Stimulated activated CD8-positive, alpha-beta memory T cell treated with anti-CD3 and anti-CD28 coated beads, Interleukin-15, amount 100 ng/mL, for 24 hours (primary cell): ENCODE data around the gene SEZ6.

ENCODE experiments used
- DNase-seq: peaks from one replicate; pipeline ENCODE4 v3.0.0-alpha.2; 2020; ENCODE audit warnings: low read depth

SEZ6 gene

GRCh38 chr17:28975646-28976045 is 30.2 kb downstream of the SEZ6 start:
- no peak for DNase-seq

GRCh38 chr17:28975031-28975430 is 30.8 kb downstream of the SEZ6 start:
- no peak for DNase-seq

DNA sequence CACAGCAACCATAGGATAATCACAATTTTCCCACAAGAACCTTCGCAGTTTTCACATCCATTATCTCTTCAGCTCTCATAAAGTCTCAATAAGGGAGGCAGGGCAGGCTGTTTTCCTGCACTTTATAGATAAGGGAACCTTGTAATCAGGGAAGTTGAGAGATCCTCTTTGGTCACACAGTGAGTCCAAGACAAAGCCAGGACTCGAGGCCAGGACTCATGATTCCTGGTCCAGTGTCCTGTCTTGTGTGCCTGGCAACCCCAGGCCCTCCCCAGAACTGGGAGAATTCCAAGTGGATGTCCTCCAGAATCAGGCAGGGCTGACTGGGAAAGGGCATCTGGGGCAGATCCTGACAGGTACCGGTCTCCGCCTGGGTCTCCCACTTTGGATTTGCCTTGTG is 31.4 kb downstream of the SEZ6 start:
- no peak for DNase-seq

- no peak for DNase-seq
These were observed 32.4 kb downstream of the SEZ6 start for GRCh38 chr17:28973425-28973824.

GRCh38 chr17:28972437-28972836 is 33.4 kb downstream of the SEZ6 start:
- DNase-seq = no peak

DNA sequence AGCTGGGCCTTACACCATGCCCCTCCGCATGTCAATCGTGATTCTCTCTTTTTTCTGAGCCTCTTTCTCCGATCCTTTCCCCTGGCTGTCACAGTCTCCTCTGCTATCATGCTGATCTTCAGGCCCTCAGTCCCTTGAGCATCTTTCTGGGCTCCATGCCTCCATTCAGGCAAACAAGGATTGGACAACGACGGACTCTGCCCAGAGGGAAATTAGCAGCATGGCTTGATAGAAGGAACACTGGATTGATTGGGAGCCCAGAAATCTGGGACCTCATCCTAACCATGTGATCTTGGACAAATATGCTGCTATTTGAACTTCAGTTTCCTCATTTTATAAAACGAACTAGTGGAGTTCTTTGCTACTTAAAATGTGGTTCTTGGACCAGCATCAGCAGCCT is 35.0 kb downstream of the SEZ6 start:
- no peak for DNase-seq

DNA sequence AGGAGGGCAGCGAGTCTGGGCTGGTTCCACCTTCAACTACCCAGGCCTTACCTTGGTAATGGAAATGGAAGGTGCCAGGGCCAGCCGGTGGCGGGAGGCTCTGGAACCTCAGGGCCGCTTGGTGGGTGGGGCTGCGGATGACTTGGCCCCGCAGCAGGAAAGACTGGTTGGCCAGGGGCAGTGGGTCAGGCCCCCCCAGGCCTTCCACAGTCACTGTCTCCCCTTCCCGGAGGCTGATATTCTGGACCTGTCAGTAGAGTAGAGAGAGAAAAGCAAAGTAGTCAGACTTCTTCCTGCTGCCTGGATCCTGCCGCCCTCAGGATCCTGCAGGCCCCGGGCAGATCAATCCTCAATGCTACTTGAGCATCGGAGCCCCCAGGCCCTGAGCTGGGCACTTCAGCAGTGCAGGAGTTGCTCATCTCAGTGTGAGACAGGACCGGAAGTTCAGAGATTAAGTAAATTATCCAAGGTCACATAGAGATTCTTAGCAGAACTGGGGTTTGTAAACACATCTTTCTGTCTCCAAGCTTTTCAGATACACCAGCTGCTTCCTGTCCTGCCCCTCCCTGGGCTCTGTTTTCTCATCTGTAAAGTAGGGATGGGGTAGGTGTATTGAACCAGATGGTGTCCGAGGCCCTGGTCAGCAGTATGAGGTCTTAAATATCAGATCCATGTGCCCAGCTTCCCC is 36.0 kb downstream of the SEZ6 start:
- no peak for DNase-seq

- no peak for DNase-seq
These were observed 36.9 kb downstream of the SEZ6 start for GRCh38 chr17:28968914-28969295.

- DNase-seq = no peak
These were observed 37.5 kb downstream of the SEZ6 start for GRCh38 chr17:28968231-28968913.

GRCh38 chr17:28967221-28968135 is 38.4 kb downstream of the SEZ6 start:
- DNase-seq = no peak

DNA sequence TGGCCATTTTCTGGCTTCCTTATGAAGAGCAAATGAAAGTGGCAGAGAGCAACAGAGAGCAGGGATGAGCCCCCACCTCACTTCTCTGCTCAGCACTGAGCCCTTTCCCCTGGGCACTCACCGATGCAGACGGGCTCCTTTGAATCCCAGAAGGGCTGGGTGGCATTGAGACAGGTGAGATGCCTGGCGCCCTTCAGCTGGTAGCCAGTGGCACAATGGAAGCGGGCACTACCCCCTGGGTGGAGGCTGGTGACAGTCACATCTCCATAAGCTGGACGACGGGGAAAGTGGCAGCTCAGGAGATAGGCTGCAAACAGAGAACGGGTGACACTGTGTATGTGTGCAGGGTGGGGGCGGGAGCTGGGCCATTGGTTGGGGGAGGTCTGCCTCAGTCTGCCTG is 42.0 kb downstream of the SEZ6 start:
- no peak for DNase-seq

DNA sequence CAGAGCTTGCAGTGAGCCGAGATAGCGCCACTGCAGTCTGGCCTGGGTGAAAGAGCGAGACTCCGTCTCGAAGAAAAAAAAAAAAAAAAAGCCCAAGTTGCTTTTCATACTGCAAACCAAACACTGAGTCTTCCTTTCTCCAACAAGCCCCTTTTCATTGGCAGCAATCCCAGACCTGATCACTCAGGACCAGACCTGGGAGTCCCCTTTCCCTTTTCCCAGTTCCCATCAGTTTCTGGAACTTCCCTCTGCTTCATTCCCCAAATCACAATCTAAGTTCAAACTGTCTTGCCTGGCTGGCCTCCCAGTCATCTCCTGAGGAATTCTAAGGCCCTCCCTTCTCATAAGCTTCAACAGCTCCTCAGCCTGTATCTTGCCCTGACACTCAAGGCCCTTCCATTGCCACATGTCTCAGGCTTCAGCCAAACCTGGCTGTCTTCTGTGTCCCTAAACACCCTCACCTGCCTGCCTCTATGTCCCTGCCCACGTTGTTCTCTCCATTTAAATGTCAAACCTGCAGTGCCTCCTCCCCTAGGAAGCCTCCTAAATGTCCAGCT is 42.7 kb downstream of the SEZ6 start:
- no peak for DNase-seq

DNA sequence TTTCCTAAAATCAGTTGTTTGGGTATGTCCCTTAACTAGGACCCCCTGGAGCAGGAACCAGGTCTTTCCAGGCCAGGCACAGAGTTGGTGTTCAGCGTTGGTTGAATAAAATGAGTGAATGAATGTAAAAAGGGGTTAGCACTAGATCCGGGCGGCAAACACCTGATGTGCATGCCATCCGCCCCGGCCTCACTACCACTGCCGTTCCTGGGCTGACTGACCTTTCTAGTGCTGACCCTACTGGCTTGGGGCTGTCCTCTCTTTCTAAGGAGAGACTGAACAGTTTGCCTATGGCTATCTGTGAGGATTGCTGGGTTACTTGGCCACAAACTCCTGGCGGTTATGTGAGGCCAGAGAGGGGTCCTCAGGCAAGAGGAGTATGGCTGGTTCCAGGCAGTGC is 44.4 kb downstream of the SEZ6 start:
- DNase-seq = no peak

DNA sequence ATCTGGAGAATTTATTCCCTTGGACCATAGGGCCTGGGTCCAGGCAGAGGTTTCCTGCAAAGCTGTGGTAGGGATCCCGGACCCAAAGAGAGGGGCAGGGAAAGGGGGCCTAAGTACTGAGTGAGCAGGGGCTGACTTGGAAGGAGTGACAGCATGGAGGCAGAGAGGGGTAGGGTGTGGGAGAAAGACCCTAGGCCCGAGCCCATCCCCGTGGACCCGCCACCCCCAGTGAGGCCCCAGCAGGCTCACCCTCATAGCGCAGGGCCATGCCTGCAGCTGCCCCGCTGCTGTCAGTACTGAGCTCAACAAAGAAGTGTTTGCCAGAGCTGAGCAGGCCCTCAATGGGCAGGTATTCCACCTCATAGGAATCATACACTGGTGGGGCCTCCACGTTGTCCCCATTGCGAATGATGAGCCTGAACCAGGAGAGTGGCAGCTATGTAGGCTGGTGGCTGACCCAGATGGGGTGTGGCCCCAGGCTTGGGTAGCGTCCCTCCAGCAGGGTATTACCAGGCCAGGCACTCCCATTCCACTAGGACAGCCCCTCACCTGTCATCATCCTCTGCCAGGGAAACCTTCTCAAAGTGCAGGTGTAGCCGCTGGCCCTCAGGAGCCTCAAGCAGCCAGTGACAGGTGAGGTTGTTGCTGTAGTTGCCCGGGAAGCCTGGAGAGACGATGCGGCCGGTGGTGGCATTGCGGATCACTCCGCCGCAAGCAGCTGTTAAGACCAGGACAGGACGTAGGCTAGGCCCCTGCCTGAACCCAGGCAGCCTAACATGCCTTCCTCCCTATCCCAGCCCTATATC is 45.4 kb downstream of the SEZ6 start:
- no peak for DNase-seq

- DNase-seq = no peak
These were observed 46.4 kb downstream of the SEZ6 start for GRCh38 chr17:28959471-28959871.

- no peak for DNase-seq
These were observed 46.9 kb downstream of the SEZ6 start for GRCh38 chr17:28958820-28959455.

DNA sequence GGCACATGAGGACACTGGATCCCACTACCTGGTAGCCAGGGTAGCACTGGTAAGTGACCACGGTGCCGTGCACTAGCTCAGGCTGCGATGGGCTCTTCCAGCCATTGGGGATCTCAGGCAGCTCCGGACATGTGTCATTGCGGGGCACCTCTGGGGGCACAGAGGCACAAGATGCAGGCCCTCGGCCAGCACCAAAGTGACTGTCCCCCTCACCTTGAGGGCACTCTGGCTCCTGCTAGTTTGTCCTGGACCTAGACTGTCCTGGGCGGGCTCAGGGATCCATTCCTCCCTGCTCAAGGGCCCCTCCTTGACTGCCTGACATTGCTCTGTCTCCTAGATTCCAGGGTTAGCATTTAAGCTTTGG is 47.9 kb downstream of the SEZ6 start:
- no peak for DNase-seq

GRCh38 chr17:28957277-28957991 is 48.4 kb downstream of the SEZ6 start:
- DNase-seq = no peak

- DNase-seq = no peak
These were observed 49.0 kb downstream of the SEZ6 start for GRCh38 chr17:28956861-28957260.

DNA sequence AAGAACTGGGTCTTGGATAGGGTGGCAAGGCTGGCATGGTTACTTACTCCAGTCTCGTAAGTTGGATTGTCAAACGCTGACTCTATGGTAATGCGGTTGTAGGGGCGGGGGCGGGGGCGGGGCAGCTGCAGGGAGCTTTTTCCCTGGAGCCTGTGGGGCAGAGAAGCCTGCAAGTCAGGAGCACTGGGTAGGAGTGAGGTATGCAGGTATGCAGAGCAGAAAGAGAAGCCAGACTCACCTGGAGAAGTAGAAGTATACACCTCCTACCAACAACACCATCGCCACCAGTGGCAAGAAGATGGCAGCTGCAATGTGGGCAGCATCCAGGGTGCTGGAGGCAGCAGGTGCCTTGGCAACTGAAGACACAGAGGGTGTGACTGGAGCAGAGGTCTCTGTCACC is 49.7 kb downstream of the SEZ6 start:
- no peak for DNase-seq

DNA sequence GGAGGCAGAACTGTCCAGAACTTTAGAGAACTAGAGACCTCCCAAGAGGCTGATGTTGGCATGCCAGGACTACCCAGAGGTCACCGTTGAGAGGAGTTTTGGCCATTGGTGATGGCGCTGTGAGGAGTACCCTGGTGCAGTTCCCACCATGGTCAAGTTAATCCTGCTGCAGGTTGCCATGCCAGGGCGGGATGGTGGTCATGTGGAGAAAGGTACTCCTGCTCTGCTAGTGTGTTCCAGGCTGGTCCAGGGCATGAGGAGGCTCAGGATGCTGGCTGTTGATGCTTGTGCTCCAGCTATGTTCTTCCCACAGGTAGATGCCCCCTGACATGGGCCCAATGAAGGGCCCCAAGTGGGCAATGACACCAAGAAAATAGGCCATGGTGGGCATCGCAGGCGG is 50.4 kb downstream of the SEZ6 start:
- DNase-seq = no peak
